Activated naive CD8-positive, alpha-beta T cell treated with anti-CD3 and anti-CD28 coated beads for 36 hours (primary cell): Measurements from ENCODE around the gene MAST1. TPM values are rescaled to one million over a fixed set of nuclear protein-coding genes. Genes with fewer than 3 reads are reported as not detected.
"Not testable (repeated sequence)": the region's sequence is repeated elsewhere in the genome, so short reads cannot be mapped to it uniquely, and the experiment has no call there.

ENCODE experiments used
- DNase-seq: peaks from one replicate; pipeline ENCODE4 v3.0.0; 2021
- H3K27ac Mint-ChIP-seq: one replicate; pipeline ENCODE4 v1.8.0; 2022; ENCODE audit warnings: mild to moderate bottlenecking, moderate library complexity, mixed read lengths
- H3K27me3 Mint-ChIP-seq: one replicate; pipeline ENCODE4 v1.8.0; 2022; ENCODE audit warnings: mild to moderate bottlenecking, mixed read lengths
- H3K36me3 Mint-ChIP-seq: one replicate; pipeline ENCODE4 v1.8.0; 2021; ENCODE audit warnings: mild to moderate bottlenecking, mixed read lengths
- H3K4me1 Mint-ChIP-seq: one replicate; pipeline ENCODE4 v1.8.0; 2021; ENCODE audit warnings: mixed read lengths
- H3K4me3 Mint-ChIP-seq: one replicate; pipeline ENCODE4 v1.8.0; 2022; ENCODE audit warnings: mild to moderate bottlenecking, moderate library complexity, mixed read lengths
- H3K9me3 Mint-ChIP-seq: one replicate; pipeline ENCODE4 v1.8.0; 2022; ENCODE audit warnings: mixed read lengths
- total RNA-seq, 2 experiments: library from RNA; stranded (reverse); gene quantifications; one replicate each; pipeline ENCODE4 v1.2.3, GENCODE V29; 2021

The MAST1 gene
- total RNA-seq, 2 experiments from 2014 or later: 1.2 to 2.0 TPM

- Mint-ChIP-seq H3K36me3 (peaks cover 3% of the 10 kb centered on the region), H3K27ac (peak overlapping the region; percentile 92), H3K4me1 (peaks cover 22% of the 10 kb centered on the region), H3K27me3 (peaks cover 2% of the 10 kb centered on the region), H3K9me3 (no peaks in the 10 kb centered on the region), H3K4me3 (peak overlapping the region; percentile 42)
- DNase-seq: peak; percentile 46
These were observed 75.8 kb downstream of the MAST1 start for GRCh38 chr19:12913851-12914690.

- H3K9me3 Mint-ChIP-seq, H3K4me3 Mint-ChIP-seq, DNase-seq, H3K27me3 Mint-ChIP-seq: not testable (repeated sequence)
- Mint-ChIP-seq H3K27ac (peak overlapping the region; percentile 67), H3K36me3 (peaks cover 10% of the 10 kb centered on the region), H3K4me1 (peaks cover 28% of the 10 kb centered on the region)
These were observed 77.5 kb downstream of the MAST1 start for GRCh38 chr19:12915860-12916259.

- Mint-ChIP-seq H3K4me3 (no peak overlapping the region), H3K36me3 (peaks cover 20% of the 10 kb centered on the region), H3K9me3 (no peaks in the 10 kb centered on the region)
These were observed 79.9 kb downstream of the MAST1 start for GRCh38 chr19:12918253-12918652.

GRCh38 chr19:12921047-12921446 is 82.7 kb downstream of the MAST1 start:
- peak overlapping the region; percentile 19 for H3K27ac Mint-ChIP-seq
- peaks cover 4% of the 10 kb centered on the region for H3K27me3 Mint-ChIP-seq
- no peak overlapping the region for H3K4me3 Mint-ChIP-seq
- no peaks in the 10 kb centered on the region for H3K9me3 Mint-ChIP-seq
- peaks cover 13% of the 10 kb centered on the region for H3K4me1 Mint-ChIP-seq
- H3K36me3 Mint-ChIP-seq: peaks cover 30% of the 10 kb centered on the region
- no peak for DNase-seq

More at GRCh38 chr19:12918253-12918652, 79.9 kb downstream of the MAST1 start:
- Mint-ChIP-seq H3K27ac (peak overlapping the region; percentile 86), H3K4me1 (peaks cover 29% of the 10 kb centered on the region), H3K27me3 (peaks cover 4% of the 10 kb centered on the region)
- no peak for DNase-seq

- Mint-ChIP-seq H3K27ac (no peak overlapping the region), H3K9me3 (no peaks in the 10 kb centered on the region), H3K27me3 (peaks cover 4% of the 10 kb centered on the region), H3K4me1 (peaks cover 13% of the 10 kb centered on the region), H3K4me3 (no peak overlapping the region), H3K36me3 (peaks cover 43% of the 10 kb centered on the region)
- DNase-seq: no peak
These were observed 84.6 kb downstream of the MAST1 start for GRCh38 chr19:12922959-12923358.

Other genes starting within 250 kb of the MAST1 start
- 1 to 10 TPM; 7.7 to 9.2 TPM for gene ZNF490, start 227.7 kb upstream of the MAST1 start, total RNA-seq
- 10 to 100 TPM; 14.6 to 15.1 TPM for gene ZNF791, start 227.6 kb upstream of the MAST1 start, total RNA-seq
- 100 to 1,000 TPM; 111 to 122 TPM for gene MAN2B1, start 171.8 kb upstream of the MAST1 start, total RNA-seq
- gene WDR83, start 171.7 kb upstream of the MAST1 start, total RNA-seq: 10 to 100 TPM; 25.7 to 26.8 TPM
- 10 to 100 TPM; 92.9 to 99.9 TPM for gene DHPS, start 156.6 kb upstream of the MAST1 start, total RNA-seq
- not detected for gene GNG14, start 150.5 kb upstream of the MAST1 start, total RNA-seq
- gene FBXW9, start 141.9 kb upstream of the MAST1 start, total RNA-seq: 10 to 100 TPM; 13.1 to 13.4 TPM
- 100 to 1,000 TPM; 125 to 134 TPM for gene TNPO2, start 114.6 kb upstream of the MAST1 start, total RNA-seq
- gene TRIR, start 103.8 kb upstream of the MAST1 start, total RNA-seq: 100 to 1,000 TPM; 223 to 230 TPM
- 10 to 100 TPM; 78.3 to 80.2 TPM for gene GET3, start 101.0 kb upstream of the MAST1 start, total RNA-seq
- gene BEST2, start 86.7 kb upstream of the MAST1 start, total RNA-seq: not detected
- 10 to 100 TPM; 13.0 to 13.8 TPM for gene HOOK2, start 63.0 kb upstream of the MAST1 start, total RNA-seq
- gene JUNB, start 47.0 kb upstream of the MAST1 start, total RNA-seq: 100 to 1,000 TPM; 171 to 175 TPM
- 100 to 1,000 TPM; 238 to 241 TPM for gene PRDX2, start 36.7 kb upstream of the MAST1 start, total RNA-seq
- gene THSD8, start 36.4 kb upstream of the MAST1 start, total RNA-seq: 10 to 100 TPM; 25.3 to 30.5 TPM
- 10 to 100 TPM; 46.1 to 55.5 TPM for gene RNASEH2A, start 31.9 kb upstream of the MAST1 start, total RNA-seq
- not detected for gene RTBDN, start 3.9 kb upstream of the MAST1 start, total RNA-seq
- 10 to 100 TPM; 21.5 to 22.2 TPM for gene DNASE2, start 42.9 kb downstream of the MAST1 start, total RNA-seq
- under 1 TPM; 0.34 to 0.39 TPM for gene KLF1, start 48.7 kb downstream of the MAST1 start, total RNA-seq
- 10 to 100 TPM; 41.2 to 42.5 TPM for gene GCDH, start 52.6 kb downstream of the MAST1 start, total RNA-seq
- gene SYCE2, start 80.8 kb downstream of the MAST1 start, total RNA-seq: 1 to 10 TPM; 1.8 to 2.7 TPM
- gene FARSA, start 95.2 kb downstream of the MAST1 start, total RNA-seq: 100 to 1,000 TPM; 166 to 167 TPM
- gene CALR, start 100.1 kb downstream of the MAST1 start, total RNA-seq: 100 to 1,000 TPM; 673 to 688 TPM
- gene RAD23A, start 107.3 kb downstream of the MAST1 start, total RNA-seq: 100 to 1,000 TPM; 176 to 181 TPM
- gene GADD45GIP1, start 118.7 kb downstream of the MAST1 start, total RNA-seq: 10 to 100 TPM; 37.1 to 37.8 TPM
- not detected for gene DAND5, start 131.1 kb downstream of the MAST1 start, total RNA-seq
- gene NFIX, start 157.0 kb downstream of the MAST1 start, total RNA-seq: 1 to 10 TPM; 6.3 to 8.7 TPM